Left lung (tissue), 10 donors: Measurements from ENCODE around the gene SLC35G1. TPM values are rescaled to one million over a fixed set of nuclear protein-coding genes. Genes with fewer than 3 reads are reported as not detected.

ENCODE experiments used
- ATAC-seq: fragments of 200-7000 bp; cut with Tn5 transposase; one replicate; pipeline ENCODE4 v1.9.1; 2020; ENCODE audit warnings: moderate library complexity
- DNase-seq, 4 donors: peaks; one replicate each; pipeline ENCODE4 v3.0.0-alpha.2; 2013 to 2020
- H3K27ac ChIP-seq, 2 donors: fragments of 200-600 bp; sonication (generic) in 1 of 2; one replicate each; pipeline versions ENCODE4 v1.5.0 to v1.8.0; 2020 to 2021
- H3K27me3 ChIP-seq, 2 donors: fragments of 200-600 bp; sonication (generic) in 1 of 2; one replicate each; pipeline versions ENCODE4 v1.5.0 to v1.8.0; 2020 to 2021
- H3K36me3 ChIP-seq, 2 donors: fragments of 200-600 bp; sonication (generic) in 1 of 2; one replicate each; pipeline versions ENCODE4 v1.5.0 to v1.8.0; 2020 to 2021
- H3K4me1 ChIP-seq, 2 donors: fragments of 200-600 bp; one replicate each; pipeline ENCODE4 v1.8.0; 2021
- H3K4me3 ChIP-seq, 2 donors: fragments of 200-600 bp; sonication (generic) in 1 of 2; one replicate each; pipeline versions ENCODE4 v1.5.0 to v1.8.0; 2020 to 2021; ENCODE audit warnings: mild to moderate bottlenecking in 1 of 2
- H3K9me3 ChIP-seq, 2 donors: fragments of 200-600 bp; sonication (generic) in 1 of 2; one replicate each; pipeline versions ENCODE4 v1.5.0 to v1.8.0; 2020 to 2021
- CTCF ChIP-seq, 2 donors: fragments of 200-600 bp; sonication (generic) in 1 of 2; IDR thresholded peaks; one replicate each; pipeline versions ENCODE4 v1.5.0 to v1.8.0; 2021; ENCODE audit warnings: antibody characterized with exemption in 2 of 2
- intact Hi-C, 2 donors: fragments of 100-400 bp; cut with DNase I; formaldehyde crosslinking; loops; one replicate each; pipeline versions ENCODE4 v1.11.2 to v1.14.2; 2022
- polyA plus RNA-seq, 6 donors: library from polyadenylated mRNA; unstranded; fragments of 120-200 nt; gene quantifications; one replicate each; pipeline ENCODE4 v1.2.1, GENCODE V29; 2013; ENCODE audit not compliant: insufficient read length in 6 of 6
- total RNA-seq, 2 donors: library from RNA; stranded (reverse); fragmentation: NEBNext Ultra II Directional; extraction: Animal tissue kit (Norgen Biotek cat#: 25700); gene quantifications; one replicate each; pipeline ENCODE4 v1.2.1, GENCODE V29; 2021
- donor health status: DM: no; HTN: yes; CAD: no.
- donor health status: DM: no; HTN: no; CAD: no.

The SLC35G1 gene
- total and polyA plus RNA-seq, 8 donors = 3.7 to 8.7 (median 7.5) TPM

- Histone ChIP-seq H3K27me3 (no peaks in the 10 kb centered on the region), H3K36me3 (no peaks in the 10 kb centered on the region), H3K9me3 (no peaks in the 10 kb centered on the region), H3K27ac (no peak overlapping the region), H3K4me3 (no peak overlapping the region), H3K4me1 (no peaks in the 10 kb centered on the region)
- intact Hi-C loops = loop anchor here in 1 of 2 donors (10.0 kb wide), 1 partner anchor 408 kb away; no protein-coding TSS in a partner anchor
- DNase-seq = peak in 2 of 4 donors; percentile 20 to 53
- peak; percentile 93 for ATAC-seq
- peak; percentile 42 to 53 for TF ChIP-seq CTCF (IDR thresholded peaks at IDR 0.05)
Observed at GRCh38 chr10:93916257-93917063, 22.7 kb downstream of the SLC35G1 start.

DNA sequence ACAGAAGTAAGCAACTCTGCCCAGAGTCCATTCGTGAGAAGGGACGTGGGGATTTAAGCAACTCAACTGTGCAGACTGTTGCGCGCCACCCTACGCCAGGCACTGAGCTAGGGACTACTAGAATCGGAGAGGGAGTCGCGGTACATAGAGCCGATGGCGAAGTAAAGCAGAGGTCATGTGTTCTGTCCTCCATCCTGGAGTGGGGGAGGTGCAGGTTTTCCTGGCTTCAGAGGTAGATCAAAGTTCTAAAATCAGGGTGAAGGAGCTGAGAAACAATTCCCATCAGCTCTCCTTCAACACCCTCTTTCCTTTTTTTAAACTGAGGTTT, 23.2 kb downstream of the SLC35G1 start:
- Histone ChIP-seq H3K27me3 (no peaks in the 10 kb centered on the region), H3K36me3 (no peaks in the 10 kb centered on the region), H3K9me3 (no peaks in the 10 kb centered on the region), H3K4me3 (no peak overlapping the region), H3K27ac (no peak overlapping the region), H3K4me1 (no peaks in the 10 kb centered on the region)
- DNase-seq (no peak), ATAC-seq (peak; percentile 70)
- no peak for TF ChIP-seq CTCF (IDR thresholded peaks at IDR 0.05)
- intact Hi-C loops = loop anchor here in 1 of 2 donors (10.0 kb wide), 1 partner anchor 408 kb away; no protein-coding TSS in a partner anchor

GRCh38 chr10:93917821-93918220, 24.0 kb downstream of the SLC35G1 start:
- Histone ChIP-seq H3K4me1 (no peaks in the 10 kb centered on the region), H3K4me3 (no peak overlapping the region), H3K9me3 (no peaks in the 10 kb centered on the region), H3K27me3 (no peaks in the 10 kb centered on the region), H3K27ac (no peak overlapping the region), H3K36me3 (no peaks in the 10 kb centered on the region)
- DNase-seq (peak in 1 of 4 donors; percentile 34), ATAC-seq (no peak)
- no peak for TF ChIP-seq CTCF (IDR thresholded peaks at IDR 0.05)
- intact Hi-C loops = loop anchor here in 1 of 2 donors (10.0 kb wide), 1 partner anchor 407 kb away; no protein-coding TSS in a partner anchor

DNA sequence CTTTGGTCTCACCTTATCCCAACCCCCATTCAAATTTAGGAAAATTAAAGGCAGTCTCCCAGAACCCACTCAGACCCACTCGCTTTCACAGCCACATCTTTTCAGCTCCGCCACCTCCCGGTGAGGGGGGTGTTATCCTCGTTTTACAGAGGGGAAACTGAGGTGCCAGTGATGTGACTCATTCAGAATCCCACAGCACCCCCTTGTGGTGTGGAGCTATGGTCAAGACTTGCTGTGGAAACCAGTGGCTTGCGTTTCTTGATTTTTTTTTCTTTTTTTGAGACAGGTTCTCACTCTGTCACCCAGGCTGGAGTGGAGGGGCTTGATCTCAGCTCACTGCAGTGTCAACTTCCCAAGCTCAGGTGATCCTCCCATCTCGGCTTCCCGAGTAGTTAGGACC, 27.6 kb downstream of the SLC35G1 start:
- H3K36me3 ChIP-seq = no peaks in the 10 kb centered on the region
- ATAC-seq (no peak), DNase-seq (no peak)
- intact Hi-C loops = no loop called here
- H3K4me1 ChIP-seq = no peaks in the 10 kb centered on the region
- H3K27me3 ChIP-seq = no peaks in the 10 kb centered on the region
- no peak overlapping the region for H3K27ac ChIP-seq
- no peak overlapping the region for H3K4me3 ChIP-seq
- no peaks in the 10 kb centered on the region for H3K9me3 ChIP-seq
- TF ChIP-seq CTCF (IDR thresholded peaks at IDR 0.05) = peak in 1 of 2 donors; percentile 25

GRCh38 chr10:93926613-93927012, 32.8 kb downstream of the SLC35G1 start:
- DNase-seq (no peak), ATAC-seq (no peak)
- Histone ChIP-seq H3K4me3 (no peak overlapping the region), H3K27ac (no peak overlapping the region), H3K4me1 (no peaks in the 10 kb centered on the region), H3K9me3 (no peaks in the 10 kb centered on the region), H3K27me3 (no peaks in the 10 kb centered on the region), H3K36me3 (no peaks in the 10 kb centered on the region)
- intact Hi-C loops = no loop called here
- no peak for TF ChIP-seq CTCF (IDR thresholded peaks at IDR 0.05)
